Colonic mucosa (tissue), 4 donors: Measurements from ENCODE around the gene LAG3. TPM values are rescaled to one million over a fixed set of nuclear protein-coding genes. Genes with fewer than 3 reads are reported as not detected.

Source experiments
- DNase-seq: peaks from one replicate; pipeline ENCODE4 v3.0.0-alpha.2; 2020
- H3K27ac ChIP-seq: fragments of 200-600 bp; one replicate; pipeline ENCODE4 v1.8.0; 2021
- H3K27me3 ChIP-seq: fragments of 200-600 bp; one replicate; pipeline ENCODE4 v1.8.0; 2021
- H3K36me3 ChIP-seq: fragments of 200-600 bp; one replicate; pipeline ENCODE4 v1.8.0; 2021
- H3K4me1 ChIP-seq: fragments of 200-600 bp; one replicate; pipeline ENCODE4 v1.8.0; 2021; ENCODE audit warnings: mild to moderate bottlenecking
- H3K4me3 ChIP-seq: fragments of 200-600 bp; one replicate; pipeline ENCODE4 v1.8.0; 2021
- H3K9ac ChIP-seq, 2 donors: one replicate each; pipeline ENCODE4 v1.7.0; 2013; ENCODE audit warnings: control low read depth in 2 of 2, low read depth in 2 of 2, low read length in 2 of 2
- H3K9me3 ChIP-seq: fragments of 200-600 bp; one replicate; pipeline ENCODE4 v1.8.0; 2021
- intact Hi-C: fragments of 100-400 bp; cut with DNase I; formaldehyde crosslinking; loops from one replicate; pipeline ENCODE4 v1.14.1; 2022
- total RNA-seq, 2 donors: library from RNA; stranded (reverse); fragmentation: NEBNext Ultra II Directional in 1 of 2; extraction: Animal tissue kit (Norgen Biotek cat#: 25700) in 1 of 2; gene quantifications; one replicate each; pipeline ENCODE4 v1.2.1, GENCODE V29; 2021
- TF ChIP-seq, protein P1 (sequence below): fragments of 200-600 bp; IDR thresholded peaks from one replicate; pipeline ENCODE4 v1.8.0; 2022; ENCODE audit warnings: antibody characterized with exemption, mild to moderate bottlenecking
- donor health status: healthy.
- donor health status: DM: no; HTN: no; CAD: no.
- donor health status: DM: no; HTN: no; CAD: no.

LAG3 gene
- total RNA-seq, 2 donors from 2014 or later: 1.0 to 1.2 TPM

DNA sequence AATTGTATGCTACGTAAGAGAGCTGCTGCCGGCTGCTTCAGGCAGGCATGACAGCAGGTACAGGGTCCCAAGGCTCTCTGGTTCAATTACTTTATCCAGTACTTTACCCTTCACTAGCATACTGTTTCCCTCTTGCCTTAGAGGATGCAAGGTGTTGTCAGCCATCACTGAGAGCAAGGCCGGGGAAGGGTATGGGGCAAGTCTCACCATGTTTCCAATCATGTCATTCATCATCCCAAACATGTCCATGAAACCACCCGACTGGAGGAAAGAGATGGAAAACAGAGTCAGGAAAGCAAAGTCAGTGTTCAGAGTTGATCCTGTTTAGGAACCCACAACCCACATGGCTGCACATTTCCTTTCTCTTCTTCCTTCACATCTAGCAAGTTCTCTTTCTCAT is 21.8 kb upstream of the LAG3 start:
- DNase-seq: no peak
- Histone ChIP-seq H3K4me1 (peaks cover 12% of the 10 kb centered on the region), H3K36me3 (peaks cover 23% of the 10 kb centered on the region), H3K27me3 (no peaks in the 10 kb centered on the region), H3K4me3 (no peak overlapping the region), H3K9ac (no peak overlapping the region), H3K27ac (no peak overlapping the region), H3K9me3 (no peaks in the 10 kb centered on the region)
- intact Hi-C loops: loop anchor here (5.0 kb wide), 1 partner anchor 77 kb away; the partner anchor contains the start of gene P3H3
- TF ChIP-seq, protein P1, sequence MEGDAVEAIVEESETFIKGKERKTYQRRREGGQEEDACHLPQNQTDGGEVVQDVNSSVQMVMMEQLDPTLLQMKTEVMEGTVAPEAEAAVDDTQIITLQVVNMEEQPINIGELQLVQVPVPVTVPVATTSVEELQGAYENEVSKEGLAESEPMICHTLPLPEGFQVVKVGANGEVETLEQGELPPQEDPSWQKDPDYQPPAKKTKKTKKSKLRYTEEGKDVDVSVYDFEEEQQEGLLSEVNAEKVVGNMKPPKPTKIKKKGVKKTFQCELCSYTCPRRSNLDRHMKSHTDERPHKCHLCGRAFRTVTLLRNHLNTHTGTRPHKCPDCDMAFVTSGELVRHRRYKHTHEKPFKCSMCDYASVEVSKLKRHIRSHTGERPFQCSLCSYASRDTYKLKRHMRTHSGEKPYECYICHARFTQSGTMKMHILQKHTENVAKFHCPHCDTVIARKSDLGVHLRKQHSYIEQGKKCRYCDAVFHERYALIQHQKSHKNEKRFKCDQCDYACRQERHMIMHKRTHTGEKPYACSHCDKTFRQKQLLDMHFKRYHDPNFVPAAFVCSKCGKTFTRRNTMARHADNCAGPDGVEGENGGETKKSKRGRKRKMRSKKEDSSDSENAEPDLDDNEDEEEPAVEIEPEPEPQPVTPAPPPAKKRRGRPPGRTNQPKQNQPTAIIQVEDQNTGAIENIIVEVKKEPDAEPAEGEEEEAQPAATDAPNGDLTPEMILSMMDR: no peak

DNA sequence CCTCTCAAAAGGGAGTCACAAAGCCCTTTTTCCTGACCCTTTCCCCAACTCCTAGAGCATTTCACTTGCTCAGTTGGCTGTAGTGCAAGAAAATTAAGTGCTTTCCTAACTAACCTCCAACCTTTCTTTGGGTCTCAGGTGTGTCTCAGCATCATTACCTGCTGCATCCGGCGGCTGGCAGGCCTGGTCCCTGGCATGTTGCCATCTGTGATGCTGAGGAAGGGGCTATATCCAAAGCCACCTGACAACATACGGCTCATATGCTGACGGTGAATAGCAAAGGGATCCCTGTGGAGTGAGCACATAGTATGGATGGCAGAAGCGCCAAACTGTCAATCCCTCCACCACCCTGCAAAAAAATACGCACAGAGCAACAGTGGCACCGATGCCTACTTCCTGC is 20.6 kb upstream of the LAG3 start:
- Histone ChIP-seq H3K4me3 (peak overlapping the region; percentile 84), H3K27me3 (no peaks in the 10 kb centered on the region), H3K36me3 (peaks cover 23% of the 10 kb centered on the region), H3K9ac (peak overlapping the region; percentile 97 to 98), H3K4me1 (peaks cover 12% of the 10 kb centered on the region), H3K27ac (peak overlapping the region; percentile 88), H3K9me3 (no peaks in the 10 kb centered on the region)
- intact Hi-C loops: loop anchor here (2.0 to 5.0 kb wide), 2 partner anchors 27 to 76 kb away; partner anchors contain the start of gene P3H3
- TF ChIP-seq, protein P1: no peak
- no peak for DNase-seq

DNA sequence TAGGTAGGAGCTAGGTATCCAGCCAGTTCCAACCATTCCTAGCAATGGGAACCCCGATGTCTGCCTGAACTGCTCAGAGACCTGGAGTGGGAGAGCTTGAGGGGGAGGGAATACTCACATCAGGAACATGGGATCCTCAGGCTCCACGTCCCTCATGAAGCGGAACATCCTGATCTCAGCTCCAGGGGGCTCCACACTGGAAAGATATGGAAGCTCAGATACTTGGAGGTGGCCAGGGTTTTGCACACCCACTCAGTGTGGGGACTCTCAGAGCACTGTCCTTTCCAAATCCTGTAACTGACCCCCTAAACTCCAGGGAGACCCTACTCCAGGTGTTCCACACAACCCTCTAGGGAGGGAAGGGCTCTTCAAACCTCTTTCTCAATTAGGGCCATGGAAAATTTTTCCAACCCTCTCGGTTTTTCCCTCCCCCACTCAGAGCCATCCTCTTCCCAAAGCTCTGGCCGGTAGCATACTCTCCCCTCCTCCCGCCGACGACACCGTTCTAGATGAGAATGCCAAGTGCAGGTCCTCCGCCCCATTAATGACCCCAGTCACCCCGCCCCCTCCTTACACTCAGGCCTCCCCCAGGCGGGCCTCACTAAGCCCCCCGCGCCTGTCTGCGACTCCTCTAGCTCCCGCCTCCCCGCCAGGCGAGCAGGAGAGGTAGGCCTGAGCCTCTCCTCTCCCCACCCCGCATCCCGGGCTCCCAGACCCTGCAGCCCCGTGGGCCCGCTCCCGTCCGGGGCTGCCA is 20.0 kb upstream of the LAG3 start:
- peak; percentile 56 for DNase-seq
- Histone ChIP-seq H3K4me3 (peak overlapping the region; percentile 84), H3K9me3 (no peaks in the 10 kb centered on the region), H3K4me1 (peaks cover 12% of the 10 kb centered on the region), H3K9ac (peak overlapping the region; percentile 97 to 98), H3K27ac (peak overlapping the region; percentile 88), H3K36me3 (peaks cover 23% of the 10 kb centered on the region), H3K27me3 (no peaks in the 10 kb centered on the region)
- TF ChIP-seq, protein P1: no peak
- intact Hi-C loops: loop anchor here (2.0 to 5.0 kb wide), 2 partner anchors 26 to 75 kb away; partner anchors contain the start of gene P3H3

DNA sequence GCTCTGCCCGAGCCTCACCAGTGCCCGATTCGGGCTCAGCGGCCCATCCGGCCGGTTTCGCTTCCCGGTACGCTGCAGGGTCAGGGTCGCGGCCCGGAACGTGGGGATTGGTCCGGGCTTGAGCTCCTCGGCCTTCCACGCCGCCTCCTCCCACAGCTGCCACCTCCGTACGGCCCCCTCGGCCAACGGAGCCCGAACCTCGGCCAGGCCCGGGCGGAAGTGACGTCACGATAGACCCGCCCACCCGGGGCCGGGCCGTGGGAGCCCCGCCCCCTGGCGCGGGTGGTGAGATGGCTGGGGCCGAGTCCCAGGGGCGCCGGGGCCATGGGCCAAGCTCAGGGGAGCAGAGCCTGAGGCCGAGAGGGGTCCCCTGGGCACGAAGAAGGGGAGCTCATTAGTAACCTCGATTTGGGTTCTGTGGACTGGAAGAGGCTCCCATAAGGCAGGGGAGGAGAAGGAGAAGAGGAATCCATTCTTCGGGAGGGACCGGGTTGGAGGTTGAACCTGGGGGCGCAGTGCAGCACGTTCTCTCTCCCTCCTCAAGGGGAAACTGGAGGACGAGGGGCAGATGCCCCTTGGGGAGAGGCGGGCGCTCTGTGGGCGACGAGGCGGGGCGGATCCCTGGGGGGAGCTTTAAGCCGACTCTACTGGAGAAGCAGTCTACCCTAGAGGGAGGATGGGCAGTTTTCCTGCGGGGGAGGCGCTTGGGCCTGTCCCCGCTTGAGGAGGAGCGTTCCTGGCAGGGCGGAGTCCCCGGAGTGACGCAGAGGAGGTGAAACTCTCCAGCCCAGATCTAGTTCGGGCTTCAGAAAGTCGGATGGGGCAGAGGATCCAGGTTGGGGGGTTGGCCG is 19.2 kb upstream of the LAG3 start, which contains the start of gene MLF2:
TSS of gene MLF2 (minus strand) at position 221 of the 851 bp plus-strand sequence. CDS start 807 bp downstream, outside the sequence.
- Histone ChIP-seq H3K4me1 (peaks cover 12% of the 10 kb centered on the region), H3K36me3 (peaks cover 20% of the 10 kb centered on the region), H3K9me3 (no peaks in the 10 kb centered on the region), H3K9ac (peak within 1 kb of the TSS; percentile 97 to 98), H3K4me3 (peak within 1 kb of the TSS; percentile 84), H3K27me3 (no peaks in the 10 kb centered on the region), H3K27ac (peak within 1 kb of the TSS; percentile 88)
- intact Hi-C loops: loop anchor here (2.0 to 5.0 kb wide), 2 partner anchors 26 to 74 kb away; partner anchors contain the start of gene P3H3
- peak; percentile 99 for DNase-seq
- TF ChIP-seq, protein P1: peak; percentile 90

DNA sequence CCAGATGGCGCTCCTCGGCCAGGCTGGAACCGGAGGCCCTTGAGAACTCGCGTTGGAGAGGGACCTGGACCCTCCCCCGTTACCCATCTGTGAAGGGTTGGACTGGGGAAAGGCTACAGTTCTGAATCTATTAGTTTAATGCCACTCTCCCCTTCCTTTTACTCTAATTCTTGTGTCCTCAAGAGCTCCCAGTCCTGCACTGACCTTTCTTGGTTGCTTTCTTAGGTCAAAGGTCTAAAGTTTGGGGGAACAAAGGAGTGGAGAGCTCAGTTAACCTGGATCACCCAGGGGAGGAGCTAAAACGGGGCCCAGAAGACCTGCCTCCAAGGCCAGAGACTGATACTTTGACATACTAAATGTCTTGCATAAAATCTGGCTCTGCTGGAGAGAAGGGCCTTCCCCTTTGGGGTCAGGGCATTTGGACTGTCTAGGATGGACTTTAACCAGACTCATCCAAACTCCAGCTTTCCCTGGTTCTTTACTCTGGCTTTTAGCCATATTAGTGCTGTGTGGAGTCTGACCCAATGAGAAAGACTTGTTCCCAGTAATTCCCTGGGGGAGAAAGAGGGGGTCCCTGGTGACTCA is 18.5 kb upstream of the LAG3 start:
- intact Hi-C loops: loop anchor here (2.0 to 5.0 kb wide), 2 partner anchors 25 to 73 kb away; partner anchors contain the start of gene P3H3
- TF ChIP-seq, protein P1: no peak
- Histone ChIP-seq H3K4me1 (peaks cover 12% of the 10 kb centered on the region), H3K27me3 (no peaks in the 10 kb centered on the region), H3K36me3 (peaks cover 13% of the 10 kb centered on the region), H3K9ac (peak overlapping the region in 1 of 2 donors; percentile 97), H3K27ac (peak overlapping the region; percentile 2), H3K4me3 (peak overlapping the region; percentile 84), H3K9me3 (no peaks in the 10 kb centered on the region)
- DNase-seq: peak; percentile 33
